SKM-1 treated with dmso at 0.1 percent for 144 hours (cell line): ENCODE results near the gene ECHDC3.
"Not testable (repeated sequence)": the region's sequence is repeated elsewhere in the genome, so short reads cannot be mapped to it uniquely, and the experiment has no call there.

Experiments used
- DNase-seq: peaks from one replicate; lab custom pipeline; 2025; ENCODE audit not compliant: unreplicated experiment; lab: John Stamatoyannopoulos, UW

The ECHDC3 gene, protein sequence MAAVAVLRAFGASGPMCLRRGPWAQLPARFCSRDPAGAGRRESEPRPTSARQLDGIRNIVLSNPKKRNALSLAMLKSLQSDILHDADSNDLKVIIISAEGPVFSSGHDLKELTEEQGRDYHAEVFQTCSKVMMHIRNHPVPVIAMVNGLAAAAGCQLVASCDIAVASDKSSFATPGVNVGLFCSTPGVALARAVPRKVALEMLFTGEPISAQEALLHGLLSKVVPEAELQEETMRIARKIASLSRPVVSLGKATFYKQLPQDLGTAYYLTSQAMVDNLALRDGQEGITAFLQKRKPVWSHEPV

GRCh38 chr10:11742009-11742778 lies at the start of gene ECHDC3:
Gene ECHDC3, plus strand, starts transcription at chr10:11742382. Its CDS starts 195 bp downstream, at chr10:11742577.
- no peak for DNase-seq

DNA sequence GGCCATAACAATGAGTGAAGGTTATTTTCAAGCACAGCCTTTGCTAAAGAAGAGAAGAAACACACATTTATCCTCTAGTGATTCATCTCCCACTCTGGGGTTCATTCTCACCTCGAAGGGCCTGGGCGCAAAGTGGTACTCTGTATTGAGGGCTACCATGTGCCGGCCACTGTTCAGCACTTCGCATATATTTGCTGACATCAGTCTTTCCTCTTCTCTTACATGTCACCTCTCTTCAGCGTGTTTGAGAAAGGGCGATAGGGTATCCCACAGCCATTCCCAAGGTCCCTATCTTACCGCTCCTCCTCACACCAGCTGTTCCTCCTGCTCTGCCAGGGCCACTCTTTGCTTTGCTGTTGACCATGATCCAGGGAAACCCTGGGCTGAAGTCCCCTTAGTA lies 48.8 kb upstream of the ECHDC3 start:
- no peak for DNase-seq

- no peak for DNase-seq
Observed at GRCh38 chr10:11695779-11696178, 46.4 kb upstream of the ECHDC3 start.

- no peak for DNase-seq
Observed at GRCh38 chr10:11697718-11698527, 44.3 kb upstream of the ECHDC3 start.

GRCh38 chr10:11698691-11699549 lies 43.3 kb upstream of the ECHDC3 start:
- no peak for DNase-seq

DNA sequence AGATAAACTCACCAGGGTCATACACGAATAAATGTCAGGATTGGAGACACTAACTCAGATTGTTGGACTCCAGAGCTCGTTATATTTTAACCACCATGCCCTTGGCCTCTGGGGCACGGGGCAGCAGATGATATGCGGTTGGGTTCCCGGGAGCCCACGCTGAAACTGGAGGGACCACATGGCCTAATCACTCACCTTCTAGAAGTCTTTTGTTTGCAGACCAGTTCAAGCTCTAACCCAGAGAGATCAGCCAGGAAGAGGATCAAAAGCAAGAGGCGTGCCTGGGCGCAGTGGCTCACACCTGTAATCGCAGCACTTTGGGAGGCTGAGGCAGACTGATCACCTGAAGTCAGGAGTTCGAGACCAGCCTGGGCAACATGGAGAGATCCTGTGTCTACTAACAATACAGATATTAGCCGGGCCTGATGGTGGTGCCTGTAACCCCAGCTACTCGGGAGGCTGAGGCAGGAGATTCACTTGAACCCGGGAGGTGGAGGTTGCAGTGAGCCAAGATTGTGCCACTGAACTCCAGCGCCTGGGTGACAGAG lies 42.6 kb upstream of the ECHDC3 start:
- no peak for DNase-seq

DNA sequence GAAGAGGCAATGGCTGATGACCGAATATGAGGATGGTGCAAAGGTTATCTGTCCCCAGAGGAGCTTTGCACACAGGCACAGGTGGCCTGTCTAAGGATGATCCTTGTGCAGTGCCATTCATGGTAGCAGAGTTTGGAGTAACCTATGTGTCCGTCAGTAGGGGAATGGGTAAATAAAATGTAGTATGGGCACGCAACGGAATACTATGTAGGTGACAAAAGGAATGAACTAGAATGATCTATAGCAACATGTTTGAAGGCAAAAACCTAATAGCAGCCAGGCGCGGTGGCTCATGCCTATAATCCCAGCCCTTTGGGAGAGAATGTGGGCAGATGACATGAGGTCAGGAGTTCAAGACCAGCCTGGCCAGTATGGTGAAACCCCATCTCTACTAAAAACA lies 41.6 kb upstream of the ECHDC3 start:
- no peak for DNase-seq

DNA sequence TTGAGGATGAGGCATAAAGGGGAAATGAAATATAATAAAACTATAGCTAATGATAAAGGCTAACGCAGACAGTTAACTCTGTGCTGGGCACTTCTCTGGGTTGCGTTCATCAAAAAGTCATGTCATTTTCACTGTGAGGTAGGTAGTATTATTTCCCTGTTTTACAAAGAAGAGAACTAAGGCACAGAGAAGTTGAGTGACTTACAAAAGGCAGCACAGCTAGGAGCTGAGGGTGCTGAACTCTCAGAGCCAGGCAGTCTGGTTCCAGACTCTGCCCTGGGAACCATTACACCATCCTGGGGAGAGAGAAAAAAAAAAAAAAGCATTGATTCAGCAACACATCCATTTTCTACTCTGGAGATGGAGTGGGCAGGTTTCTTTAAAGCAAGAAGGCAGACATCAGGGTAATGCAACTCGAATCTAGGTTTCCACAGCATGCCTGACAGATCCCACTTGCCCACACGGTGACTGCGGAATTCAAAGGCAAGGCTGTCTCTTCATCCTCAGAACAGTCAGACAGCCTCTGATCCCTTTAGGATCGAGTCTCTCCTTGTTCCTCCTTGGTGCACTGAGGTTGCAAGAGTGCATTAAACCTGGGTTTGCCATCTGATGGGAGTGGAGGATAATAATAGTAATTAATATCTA lies 40.6 kb upstream of the ECHDC3 start:
- no peak for DNase-seq

DNA sequence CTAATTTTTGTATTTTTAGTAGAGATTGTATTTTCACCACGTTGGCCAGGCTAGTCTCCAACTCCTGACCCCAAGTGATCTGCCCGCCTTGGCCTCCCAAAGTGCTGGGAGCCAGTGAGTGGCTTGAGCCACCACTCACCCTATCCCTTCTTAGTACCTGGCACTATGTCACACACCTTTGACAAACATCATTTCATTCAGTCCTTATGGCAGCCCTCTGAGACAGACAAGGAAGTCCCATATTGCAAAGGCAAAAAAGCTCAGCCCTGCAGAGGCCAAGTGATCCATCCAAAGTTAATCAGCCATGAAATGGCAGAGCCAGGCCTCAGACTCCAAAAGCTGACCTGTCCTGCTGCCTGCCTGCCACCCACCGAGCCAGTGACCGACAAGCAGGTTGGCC lies 39.9 kb upstream of the ECHDC3 start:
- DNase-seq = no peak

DNA sequence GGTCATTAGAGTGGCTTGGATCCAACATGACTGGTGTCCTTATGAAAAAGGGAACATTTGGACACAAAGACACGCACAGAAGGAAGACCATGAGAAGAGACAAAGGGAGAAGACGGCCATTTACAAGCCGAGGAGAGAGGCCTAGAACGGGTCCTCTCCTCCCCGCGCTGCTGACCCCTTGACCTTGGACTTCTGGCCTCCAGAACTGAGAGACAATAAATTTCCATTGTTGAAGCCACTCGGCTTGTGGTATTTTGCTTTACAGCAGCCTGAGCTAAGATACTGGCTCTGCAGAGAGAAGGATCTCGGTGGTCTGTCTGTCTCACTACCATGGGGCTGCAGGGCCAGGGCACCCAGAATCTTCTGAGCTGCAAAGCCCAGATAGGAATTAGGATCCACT lies 38.1 kb upstream of the ECHDC3 start:
- DNase-seq = no peak

- no peak for DNase-seq
Observed at GRCh38 chr10:11705722-11706121, 36.5 kb upstream of the ECHDC3 start.

GRCh38 chr10:11706895-11707567 lies 35.2 kb upstream of the ECHDC3 start:
- no peak for DNase-seq

- DNase-seq = no peak
Observed at GRCh38 chr10:11707624-11708350, 34.4 kb upstream of the ECHDC3 start.

GRCh38 chr10:11708801-11709200 lies 33.4 kb upstream of the ECHDC3 start:
- not testable (repeated sequence) for DNase-seq

GRCh38 chr10:11712744-11713143 lies 29.4 kb upstream of the ECHDC3 start:
- DNase-seq = no peak

DNA sequence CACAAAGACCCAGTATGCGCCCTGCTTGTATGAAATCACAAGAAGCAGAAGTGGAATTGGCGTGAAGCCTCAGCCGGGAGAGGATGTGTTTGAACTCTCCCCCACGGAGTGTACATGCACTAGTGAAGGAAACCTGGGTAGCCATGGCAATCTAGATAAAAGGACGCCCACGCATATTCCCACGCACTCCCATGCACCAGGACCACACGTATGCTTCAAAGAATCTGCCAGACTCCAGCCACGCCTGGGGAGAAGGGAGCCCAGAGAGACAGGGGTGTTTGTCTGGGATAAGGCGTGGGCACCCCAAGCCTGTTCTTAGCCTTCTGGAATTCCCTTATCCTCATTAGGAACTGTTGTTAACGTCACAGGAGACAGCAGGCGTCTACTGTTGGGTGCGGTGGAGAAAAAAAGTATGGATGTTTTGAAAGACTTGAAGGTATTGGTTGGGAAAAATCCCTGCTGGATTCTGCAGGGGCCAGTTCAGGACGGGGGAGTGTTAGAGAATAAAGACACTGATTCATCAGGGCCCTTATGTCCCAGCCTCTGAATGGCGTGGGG lies 28.9 kb upstream of the ECHDC3 start:
- DNase-seq = no peak

- no peak for DNase-seq
Observed at GRCh38 chr10:11713963-11714362, 28.2 kb upstream of the ECHDC3 start.

GRCh38 chr10:11714750-11715365 lies 27.3 kb upstream of the ECHDC3 start:
- DNase-seq = no peak
